HCT116 (cell line): Measurements from ENCODE around the gene TP53AIP1. TPM values are rescaled to one million over a fixed set of nuclear protein-coding genes. Genes with fewer than 3 reads are reported as not detected.

Experiments
- ATAC-seq: fragments of 200-7000 bp; cut with Tn5 transposase; 2 replicates; pipeline ENCODE4 v1.9.1; 2020; ENCODE audit warnings: mild to moderate bottlenecking, moderate library complexity
- BruUV-seq: library from RNA; stranded (reverse); fragments of 400-500 nt; replicated peaks from 2 replicates; lab custom pipeline; 2021; lab: Mats Ljungman, UMichigan
- CTCF ChIA-PET: fragments of 300-600 bp; sonication (Branson Sonifier 250); formaldehyde crosslinking; loops from one replicate; lab custom pipeline; 2021; ENCODE audit warnings: antibody characterized with exemption; lab: Charles Lee
- POLR2A ChIA-PET: fragments of 300-600, 350-600 bp; sonication (Branson Sonifier 250); formaldehyde crosslinking; loops from one replicate; lab custom pipeline; 2021; ENCODE audit warnings: antibody characterized with exemption; lab: Charles Lee
- RAD21 ChIA-PET, 2 experiments: fragments of 300-600 bp; sonication (Branson Sonifier 250); formaldehyde crosslinking; loops; one replicate each; lab custom pipeline; 2023; ENCODE audit warnings: low total read pairs in 2 of 2; ENCODE audit not compliant: uncharacterized antibody in 2 of 2, unreplicated experiment in 2 of 2, low non-redundant PET in 1 of 2; lab: Charles Lee
- DNase-seq: peaks from one replicate; pipeline ENCODE4 v3.0.0-alpha.2; 2010; ENCODE audit warnings: low read depth, low spot score
- H2AFZ ChIP-seq: fragments of 200-600 bp; shearing (Covaris generic), sonication (generic); 2 replicates; pipeline ENCODE4 v1.6.1; 2017; ENCODE audit warnings: low read depth, mixed run types, mixed read lengths, antibody characterized with exemption, low read length; ENCODE audit not compliant: poor library complexity, severe bottlenecking
- H3K27ac ChIP-seq: 2 replicates; pipeline ENCODE4 v1.5.1; 2012; ENCODE audit warnings: low read depth, low read length
- H3K27me3 ChIP-seq: fragments of 200-600 bp; sonication (generic); 2 replicates; pipeline ENCODE4 v1.6.1; 2016; ENCODE audit warnings: mixed run types, low read length, mixed read lengths; ENCODE audit not compliant: insufficient read depth
- H3K36me3 ChIP-seq, 2 experiments: fragments of 200-500 bp in 1 of 2; fragments of 200-600 bp in 1 of 2; sonication (Bioruptor generic) in 1 of 2; sonication (generic) in 1 of 2; 2 replicates each; pipeline versions ENCODE4 v1.5.1 to v1.6.1; 2014 to 2016; ENCODE audit warnings: low read length in 2 of 2, inconsistent platforms in 1 of 2, mixed read lengths in 1 of 2, mixed run types in 1 of 2; ENCODE audit not compliant: insufficient read depth in 2 of 2, control insufficient read depth in 1 of 2
- H3K4me1 ChIP-seq, 2 experiments: fragments of 200-600 bp in 1 of 2; sonication (generic) in 1 of 2; 2 replicates each; pipeline versions ENCODE4 v1.5.1 to v1.6.1; 2012 to 2017; ENCODE audit warnings: low read length in 2 of 2, inconsistent platforms in 1 of 2, mild to moderate bottlenecking in 1 of 2, mixed read lengths in 1 of 2, mixed run types in 1 of 2, moderate library complexity in 1 of 2; ENCODE audit not compliant: insufficient read depth in 2 of 2, control insufficient read depth in 1 of 2
- H3K4me2 ChIP-seq: fragments of 200-600 bp; sonication (generic); 2 replicates; pipeline ENCODE4 v1.6.1; 2017; ENCODE audit warnings: mixed run types, low read length, mixed read lengths
- H3K4me3 ChIP-seq, 2 experiments: fragments of 200-600 bp in 1 of 2; sonication (generic) in 1 of 2; replicated peaks in 1 of 2; 2 replicates each; pipeline ENCODE4 v1.5.1; 2011 to 2016; ENCODE audit warnings: low read length in 2 of 2, control low read depth in 1 of 2, low read depth in 1 of 2, mild to moderate bottlenecking in 1 of 2, mixed read lengths in 1 of 2, mixed run types in 1 of 2
- H3K79me2 ChIP-seq: fragments of 200-600 bp; sonication (generic); 2 replicates; pipeline ENCODE4 v1.6.1; 2017; ENCODE audit warnings: mild to moderate bottlenecking, mixed run types, low read length, moderate library complexity, mixed read lengths; ENCODE audit not compliant: insufficient read depth
- H3K9ac ChIP-seq: fragments of 200-600 bp; sonication (generic); 2 replicates; pipeline ENCODE4 v1.6.1; 2016; ENCODE audit warnings: low read length, mixed read lengths
- H3K9me2 ChIP-seq: fragments of 200-600 bp; sonication (generic), shearing (Covaris generic); 2 replicates; pipeline ENCODE4 v1.6.1; 2017; ENCODE audit warnings: mixed run types, mild to moderate bottlenecking, moderate library complexity; ENCODE audit not compliant: insufficient read depth
- H3K9me3 ChIP-seq, 2 experiments: fragments of 200-500 bp in 1 of 2; fragments of 200-600 bp in 1 of 2; sonication (Bioruptor generic) in 1 of 2; sonication (generic) in 1 of 2; 2 replicates each; pipeline ENCODE4 v1.6.1; 2014 to 2017; ENCODE audit warnings: low read length in 2 of 2, mixed read lengths in 2 of 2, inconsistent platforms in 1 of 2, low read depth in 1 of 2, mild to moderate bottlenecking in 1 of 2, mixed run types in 1 of 2, moderate library complexity in 1 of 2; ENCODE audit not compliant: control insufficient read depth in 1 of 2, insufficient read depth in 1 of 2
- H4K20me1 ChIP-seq: fragments of 200-600 bp; sonication (generic), shearing (Covaris generic); 2 replicates; pipeline ENCODE4 v1.6.1; 2017; ENCODE audit warnings: mixed run types, mild to moderate bottlenecking, moderate library complexity; ENCODE audit not compliant: insufficient read depth
- CBX3 ChIP-seq: IDR thresholded peaks from 2 replicates; pipeline ENCODE4 v1.6.1; 2012; ENCODE audit warnings: low read depth
- CEBPB ChIP-seq: IDR thresholded peaks from 2 replicates; pipeline ENCODE4 v1.6.1; 2012; ENCODE audit warnings: low read depth
- EGR1 ChIP-seq: IDR thresholded peaks from 2 replicates; pipeline ENCODE4 v1.6.1; 2012; ENCODE audit warnings: low read depth
- EZH2 ChIP-seq: fragments of 200-600 bp; sonication (generic); IDR thresholded peaks from 2 replicates; pipeline ENCODE4 v1.6.1; 2017; ENCODE audit warnings: antibody characterized with exemption, mixed run types
- EZH2phosphoT487 ChIP-seq: fragments of 200-600 bp; IDR thresholded peaks from 2 replicates; pipeline ENCODE4 v1.6.1; 2018; ENCODE audit warnings: antibody characterized with exemption, borderline replicate concordance
- FOSL1 ChIP-seq: IDR thresholded peaks from 2 replicates; pipeline ENCODE4 v1.6.1; 2012; ENCODE audit warnings: low read depth
- JUND ChIP-seq: IDR thresholded peaks from 2 replicates; pipeline ENCODE4 v1.6.1; 2012
- SIN3A ChIP-seq: IDR thresholded peaks from 2 replicates; pipeline ENCODE4 v1.6.1; 2012; ENCODE audit warnings: low read depth
- SRF ChIP-seq: IDR thresholded peaks from 2 replicates; pipeline ENCODE4 v1.6.1; 2012; ENCODE audit warnings: low read depth
- TCF7L2 ChIP-seq: IDR thresholded peaks from 2 replicates; pipeline ENCODE4 v1.7.0; 2011; ENCODE audit warnings: borderline replicate concordance, inconsistent platforms; ENCODE audit not compliant: insufficient read depth, insufficient read length; ENCODE audit errors: extremely low read depth
- YY1 ChIP-seq: IDR thresholded peaks from 2 replicates; pipeline ENCODE4 v1.6.1; 2011; ENCODE audit warnings: low read length, low read depth, moderate library complexity, mild to moderate bottlenecking; ENCODE audit not compliant: insufficient replicate concordance; ENCODE audit errors: extremely low read depth
- ZFX ChIP-seq: fragments of 450-650 bp; IDR thresholded peaks from 2 replicates; pipeline ENCODE4 v1.6.1; 2017
- ZNF274 ChIP-seq: fragments of 200-500 bp; sonication (Bioruptor generic); IDR thresholded peaks from 2 replicates; pipeline ENCODE4 v1.6.1; 2014; ENCODE audit warnings: mild to moderate bottlenecking, low read depth, low read length, inconsistent platforms
- intact Hi-C: fragments of 100-400 bp; cut with micrococcal nuclease; formaldehyde crosslinking; loops from 2 replicates; pipeline ENCODE4 v1.10.0; 2022
- total RNA-seq: library from RNA; stranded (reverse); gene quantifications from one replicate; pipeline ENCODE4 v1.2.1, GENCODE V29; 2021; ENCODE audit not compliant: unreplicated experiment
- TF ChIP-seq, protein P1 (sequence below): IDR thresholded peaks from 2 replicates; pipeline ENCODE4 v1.6.1; 2012
- TF ChIP-seq, protein P2 (sequence below): IDR thresholded peaks from 2 replicates; pipeline ENCODE4 v1.6.1; 2011; ENCODE audit warnings: mild to moderate bottlenecking, low read length, moderate library complexity; ENCODE audit not compliant: insufficient replicate concordance; ENCODE audit errors: extremely low read depth
- TF ChIP-seq, protein P3 (sequence below): IDR thresholded peaks from 2 replicates; pipeline ENCODE4 v1.6.1; 2012; ENCODE audit warnings: low read depth
- TF ChIP-seq, protein P4 (sequence below), 3 experiments: fragments of 200-600 bp in 1 of 3; sonication (generic) in 1 of 3; IDR thresholded peaks in 2 of 3; conservative IDR thresholded peaks in 1 of 3; 2 replicates each; pipeline ENCODE4 v1.5.1; 2012 to 2017; ENCODE audit warnings: low read depth in 2 of 3, low read length in 2 of 3, antibody characterized with exemption in 1 of 3, borderline replicate concordance in 1 of 3, control low read depth in 1 of 3, mild to moderate bottlenecking in 1 of 3, mixed read lengths in 1 of 3, mixed run types in 1 of 3, moderate library complexity in 1 of 3; ENCODE audit not compliant: insufficient read depth in 1 of 3

The TP53AIP1 gene
- total RNA-seq, 1 experiment from 2014 or later: 0.15 TPM

DNA sequence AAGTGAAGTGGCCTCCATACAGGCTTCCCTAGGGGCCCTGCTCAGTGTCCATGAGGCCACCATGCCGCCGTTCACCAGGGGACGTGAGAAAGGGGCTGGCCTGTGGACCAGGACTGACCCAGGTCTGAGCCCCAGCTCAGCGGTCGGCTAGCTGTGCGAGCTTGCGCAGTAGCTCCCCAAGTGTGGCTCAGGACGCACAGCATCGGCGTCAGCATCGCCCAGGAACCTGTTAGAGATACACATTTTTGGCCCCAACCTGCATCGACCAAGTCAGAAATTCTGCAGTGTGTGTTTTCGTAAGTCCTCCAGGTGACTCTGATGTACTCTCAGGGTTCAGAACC, 429 bp downstream of the TP53AIP1 start:
- no peak overlapping the region for H2AFZ ChIP-seq
- H3K4me3 ChIP-seq: no peak overlapping the region
- TF ChIP-seq, protein P1, sequence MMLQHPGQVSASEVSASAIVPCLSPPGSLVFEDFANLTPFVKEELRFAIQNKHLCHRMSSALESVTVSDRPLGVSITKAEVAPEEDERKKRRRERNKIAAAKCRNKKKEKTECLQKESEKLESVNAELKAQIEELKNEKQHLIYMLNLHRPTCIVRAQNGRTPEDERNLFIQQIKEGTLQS: no peak
- TF ChIP-seq, protein P2, sequence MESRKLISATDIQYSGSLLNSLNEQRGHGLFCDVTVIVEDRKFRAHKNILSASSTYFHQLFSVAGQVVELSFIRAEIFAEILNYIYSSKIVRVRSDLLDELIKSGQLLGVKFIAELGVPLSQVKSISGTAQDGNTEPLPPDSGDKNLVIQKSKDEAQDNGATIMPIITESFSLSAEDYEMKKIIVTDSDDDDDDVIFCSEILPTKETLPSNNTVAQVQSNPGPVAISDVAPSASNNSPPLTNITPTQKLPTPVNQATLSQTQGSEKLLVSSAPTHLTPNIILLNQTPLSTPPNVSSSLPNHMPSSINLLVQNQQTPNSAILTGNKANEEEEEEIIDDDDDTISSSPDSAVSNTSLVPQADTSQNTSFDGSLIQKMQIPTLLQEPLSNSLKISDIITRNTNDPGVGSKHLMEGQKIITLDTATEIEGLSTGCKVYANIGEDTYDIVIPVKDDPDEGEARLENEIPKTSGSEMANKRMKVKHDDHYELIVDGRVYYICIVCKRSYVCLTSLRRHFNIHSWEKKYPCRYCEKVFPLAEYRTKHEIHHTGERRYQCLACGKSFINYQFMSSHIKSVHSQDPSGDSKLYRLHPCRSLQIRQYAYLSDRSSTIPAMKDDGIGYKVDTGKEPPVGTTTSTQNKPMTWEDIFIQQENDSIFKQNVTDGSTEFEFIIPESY: no peak
- no peak for TF ChIP-seq EZH2
- no peak for TF ChIP-seq TCF7L2
- TF ChIP-seq, protein P3, sequence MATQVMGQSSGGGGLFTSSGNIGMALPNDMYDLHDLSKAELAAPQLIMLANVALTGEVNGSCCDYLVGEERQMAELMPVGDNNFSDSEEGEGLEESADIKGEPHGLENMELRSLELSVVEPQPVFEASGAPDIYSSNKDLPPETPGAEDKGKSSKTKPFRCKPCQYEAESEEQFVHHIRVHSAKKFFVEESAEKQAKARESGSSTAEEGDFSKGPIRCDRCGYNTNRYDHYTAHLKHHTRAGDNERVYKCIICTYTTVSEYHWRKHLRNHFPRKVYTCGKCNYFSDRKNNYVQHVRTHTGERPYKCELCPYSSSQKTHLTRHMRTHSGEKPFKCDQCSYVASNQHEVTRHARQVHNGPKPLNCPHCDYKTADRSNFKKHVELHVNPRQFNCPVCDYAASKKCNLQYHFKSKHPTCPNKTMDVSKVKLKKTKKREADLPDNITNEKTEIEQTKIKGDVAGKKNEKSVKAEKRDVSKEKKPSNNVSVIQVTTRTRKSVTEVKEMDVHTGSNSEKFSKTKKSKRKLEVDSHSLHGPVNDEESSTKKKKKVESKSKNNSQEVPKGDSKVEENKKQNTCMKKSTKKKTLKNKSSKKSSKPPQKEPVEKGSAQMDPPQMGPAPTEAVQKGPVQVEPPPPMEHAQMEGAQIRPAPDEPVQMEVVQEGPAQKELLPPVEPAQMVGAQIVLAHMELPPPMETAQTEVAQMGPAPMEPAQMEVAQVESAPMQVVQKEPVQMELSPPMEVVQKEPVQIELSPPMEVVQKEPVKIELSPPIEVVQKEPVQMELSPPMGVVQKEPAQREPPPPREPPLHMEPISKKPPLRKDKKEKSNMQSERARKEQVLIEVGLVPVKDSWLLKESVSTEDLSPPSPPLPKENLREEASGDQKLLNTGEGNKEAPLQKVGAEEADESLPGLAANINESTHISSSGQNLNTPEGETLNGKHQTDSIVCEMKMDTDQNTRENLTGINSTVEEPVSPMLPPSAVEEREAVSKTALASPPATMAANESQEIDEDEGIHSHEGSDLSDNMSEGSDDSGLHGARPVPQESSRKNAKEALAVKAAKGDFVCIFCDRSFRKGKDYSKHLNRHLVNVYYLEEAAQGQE: no peak
- TF ChIP-seq CEBPB: no peak
- no peak for TF ChIP-seq EGR1
- TF ChIP-seq ZNF274: no peak
- TF ChIP-seq SIN3A: no peak
- TF ChIP-seq FOSL1: no peak
- no peak for TF ChIP-seq EZH2phosphoT487
- no peak for TF ChIP-seq CBX3
- TF ChIP-seq JUND: no peak
- TF ChIP-seq ZFX: no peak
- TF ChIP-seq SRF: no peak
- no peak for TF ChIP-seq YY1
- TF ChIP-seq, protein P4, sequence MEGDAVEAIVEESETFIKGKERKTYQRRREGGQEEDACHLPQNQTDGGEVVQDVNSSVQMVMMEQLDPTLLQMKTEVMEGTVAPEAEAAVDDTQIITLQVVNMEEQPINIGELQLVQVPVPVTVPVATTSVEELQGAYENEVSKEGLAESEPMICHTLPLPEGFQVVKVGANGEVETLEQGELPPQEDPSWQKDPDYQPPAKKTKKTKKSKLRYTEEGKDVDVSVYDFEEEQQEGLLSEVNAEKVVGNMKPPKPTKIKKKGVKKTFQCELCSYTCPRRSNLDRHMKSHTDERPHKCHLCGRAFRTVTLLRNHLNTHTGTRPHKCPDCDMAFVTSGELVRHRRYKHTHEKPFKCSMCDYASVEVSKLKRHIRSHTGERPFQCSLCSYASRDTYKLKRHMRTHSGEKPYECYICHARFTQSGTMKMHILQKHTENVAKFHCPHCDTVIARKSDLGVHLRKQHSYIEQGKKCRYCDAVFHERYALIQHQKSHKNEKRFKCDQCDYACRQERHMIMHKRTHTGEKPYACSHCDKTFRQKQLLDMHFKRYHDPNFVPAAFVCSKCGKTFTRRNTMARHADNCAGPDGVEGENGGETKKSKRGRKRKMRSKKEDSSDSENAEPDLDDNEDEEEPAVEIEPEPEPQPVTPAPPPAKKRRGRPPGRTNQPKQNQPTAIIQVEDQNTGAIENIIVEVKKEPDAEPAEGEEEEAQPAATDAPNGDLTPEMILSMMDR (IDR thresholded peaks at IDR 0.05 in 2 of 3, conservative IDR thresholded peaks at IDR 0.05 in 1 of 3; ENCODE audit: borderline replicate concordance in 1 of 3, insufficient read depth in 1 of 3, low read depth in 2 of 3, low read length in 2 of 3): no peak
- H3K4me2 ChIP-seq: no peak overlapping the region
- no peak for DNase-seq
- H3K9ac ChIP-seq: no peak overlapping the region
- H4K20me1 ChIP-seq: no peaks in the 10 kb centered on the region
- POLR2A ChIA-PET: no interaction called here
- H3K9me3 ChIP-seq: no peaks in the 10 kb centered on the region
- H3K9me2 ChIP-seq: no peaks in the 10 kb centered on the region
- RAD21 ChIA-PET: no interaction called here
- CTCF ChIA-PET: no interaction called here
- H3K27me3 ChIP-seq: no peaks in the 10 kb centered on the region
- ATAC-seq: no peak
- no peaks in the 10 kb centered on the region for H3K79me2 ChIP-seq
- no peaks in the 10 kb centered on the region for H3K4me1 ChIP-seq
- intact Hi-C loops: no loop called here
- no peak overlapping the region for H3K27ac ChIP-seq
- H3K36me3 ChIP-seq: no peaks in the 10 kb centered on the region
- BruUV-seq: no TSS peak
